GM23338 (cell line): ENCODE results near the gene TMEM150A. TPM values are rescaled to one million over a fixed set of nuclear protein-coding genes. Genes with fewer than 3 reads are reported as not detected.

ENCODE experiments used
- CREB1 ChIP-seq: fragments of 250-450 bp; sonication (Bioruptor Pico); IDR thresholded peaks from 2 replicates; pipeline ENCODE4 v1.5.0; 2020; ENCODE audit warnings: low read depth, mild to moderate bottlenecking, moderate library complexity
- CTCF ChIP-seq, 2 experiments: fragments of 200-600 bp in 1 of 2; sonication (generic) in 1 of 2; conservative IDR thresholded peaks; 2 replicates each; pipeline versions ENCODE4 v1.5.1 to v1.6.1; 2016 to 2017; ENCODE audit warnings: antibody characterized with exemption in 2 of 2, low read depth in 2 of 2, mild to moderate bottlenecking in 2 of 2, moderate library complexity in 1 of 2
- POLR2AphosphoS5 ChIP-seq: IDR thresholded peaks from 2 replicates; pipeline ENCODE4 v1.6.1; 2016; ENCODE audit warnings: antibody characterized with exemption, low read depth
- ZNF331 ChIP-seq: fragments of 250-450 bp; sonication (Bioruptor Pico); IDR thresholded peaks from 2 replicates; pipeline ENCODE4 v1.5.0; 2020; ENCODE audit warnings: low read depth, mild to moderate bottlenecking, moderate library complexity
- ZNF462 ChIP-seq: fragments of 250-450 bp; sonication (Bioruptor Pico); IDR thresholded peaks from 2 replicates; pipeline ENCODE4 v1.5.0; 2020; ENCODE audit warnings: mild to moderate bottlenecking, moderate library complexity
- polyA plus RNA-seq: library from polyadenylated mRNA; unstranded; fragments of >200 nt; fragmentation: Nextera tagmentation; extraction: Ambion mirVana; gene quantifications from 2 replicates; pipeline ENCODE4 v1.2.1, GENCODE V29; 2016
- total RNA-seq: library from RNA; depleted of rRNA; stranded (reverse); fragments of >200 nt; shearing (Covaris generic); gene quantifications from 2 replicates; pipeline ENCODE4 v1.2.3, GENCODE V29; 2014

Gene TMEM150A
- total and polyA plus RNA-seq, 2 experiments from 2014 or later: 16.4 to 27.9 TPM

GRCh38 chr2:85561280-85562212, 41.0 kb downstream of the TMEM150A start, which contains the start of gene GGCX (continued):
- TF ChIP-seq ZNF462: no peak
- 0 out of 4 replicates have a peak, but pooled peaks of 1 of the 2 experiments have one; percentile 1 for TF ChIP-seq CTCF (conservative IDR thresholded peaks at IDR 0.05; ENCODE audit: low read depth in 2 of 2)
- peak; percentile 99 for TF ChIP-seq POLR2AphosphoS5
- TF ChIP-seq CREB1 (CRISPR knock-in tag): peak; percentile 88
- TF ChIP-seq ZNF331 (CRISPR knock-in tag): no peak
